RWPE1 (cell line): ENCODE measurements around the gene DNAJB1.

Source experiments
- CTCF ChIA-PET: fragments of 350-600 bp; sonication (Branson Sonifier 250); formaldehyde crosslinking; extraction: SDS; loops from one replicate; lab custom pipeline; 2021; lab: Yijun Ruan, JAX
- POLR2A ChIA-PET: fragments of 400-600 bp; formaldehyde crosslinking; extraction: SDS; loops from one replicate; lab custom pipeline; 2020; ENCODE audit warnings: antibody characterized with exemption; ENCODE audit not compliant: low non-redundant PET; lab: Yijun Ruan, JAX
- DNase-seq: peaks from one replicate; pipeline ENCODE4 v3.0.0; 2012; ENCODE audit warnings: low spot score
- H3K27ac ChIP-seq: fragments of 450-650 bp; 2 replicates; pipeline ENCODE4 v1.5.1; 2017
- CTCF ChIP-seq: fragments of 450-650 bp; conservative IDR thresholded peaks from 2 replicates; pipeline ENCODE4 v1.5.1; 2017; ENCODE audit warnings: low read depth, mild to moderate bottlenecking

Gene DNAJB1

GRCh38 chr19:14467391-14467790 is 50.8 kb downstream of the DNAJB1 start:
- POLR2A ChIA-PET: no interaction called here
- H3K27ac ChIP-seq: no peak overlapping the region
- no peak for TF ChIP-seq CTCF
- CTCF ChIA-PET: interaction anchor here (0.5 to 1.8 kb wide), 4 partner anchors 12 to 119 kb away, joined by 3 to 7 read pairs (median 3); no protein-coding TSS in a partner anchor
- no peak for DNase-seq
